GM19328 (cell line): ENCODE measurements around the gene GSK3B.
"Not testable (repeated sequence)": the region's sequence is repeated elsewhere in the genome, so short reads cannot be mapped to it uniquely, and the experiment has no call there.

Experiments used
- ATAC-seq: cut with Tn5 transposase; IDR thresholded peaks from one replicate; pipeline ENCODE4 v1.9.1; 2021; ENCODE audit warnings: mild to moderate bottlenecking, moderate library complexity; ENCODE audit not compliant: unreplicated experiment

GSK3B gene

GRCh38 chr3:119888681-119889080, 205.6 kb downstream of the GSK3B start:
- ATAC-seq = not testable (repeated sequence)

- ATAC-seq = no peak
Observed at GRCh38 chr3:119885746-119886530, 208.3 kb downstream of the GSK3B start.

GRCh38 chr3:119884161-119884557, 210.1 kb downstream of the GSK3B start:
- no peak for ATAC-seq

GRCh38 chr3:119883461-119884160, 210.6 kb downstream of the GSK3B start:
- no peak for ATAC-seq

- no peak for ATAC-seq
Observed at GRCh38 chr3:119880966-119881365, 213.3 kb downstream of the GSK3B start.

- no peak for ATAC-seq
Observed at GRCh38 chr3:119873646-119874045, 220.6 kb downstream of the GSK3B start.

- ATAC-seq = no peak
Observed at GRCh38 chr3:119872773-119873172, 221.5 kb downstream of the GSK3B start.

- ATAC-seq = no peak
Observed at GRCh38 chr3:119871571-119871970, 222.7 kb downstream of the GSK3B start.

- no peak for ATAC-seq
Observed at GRCh38 chr3:119870512-119870911, 223.7 kb downstream of the GSK3B start.

GRCh38 chr3:119864476-119864875, 229.8 kb downstream of the GSK3B start:
- no peak for ATAC-seq

- no peak for ATAC-seq
Observed at GRCh38 chr3:119862616-119863015, 231.6 kb downstream of the GSK3B start.

- no peak for ATAC-seq
Observed at GRCh38 chr3:119861681-119862080, 232.6 kb downstream of the GSK3B start.

- ATAC-seq = no peak
Observed at GRCh38 chr3:119859728-119860127, 234.5 kb downstream of the GSK3B start.

- ATAC-seq = no peak
Observed at GRCh38 chr3:119858957-119859356, 235.3 kb downstream of the GSK3B start.

- ATAC-seq = no peak
Observed at GRCh38 chr3:119856695-119857094, 237.6 kb downstream of the GSK3B start.

- no peak for ATAC-seq
Observed at GRCh38 chr3:119849126-119849525, 245.1 kb downstream of the GSK3B start.

- no peak for ATAC-seq
Observed at GRCh38 chr3:119841808-119842471, 252.3 kb downstream of the GSK3B start.

- no peak for ATAC-seq
Observed at GRCh38 chr3:119835556-119835955, 258.7 kb downstream of the GSK3B start.

GRCh38 chr3:119834754-119835370, 259.4 kb downstream of the GSK3B start:
- no peak for ATAC-seq

- no peak for ATAC-seq
Observed at GRCh38 chr3:119831941-119832371, 262.3 kb downstream of the GSK3B start.

GRCh38 chr3:119831022-119831421, 263.2 kb downstream of the GSK3B start:
- no peak for ATAC-seq
